GOT3 (cell line): Measurements from ENCODE around the gene ZNF678.
"Not testable (repeated sequence)": the region's sequence is repeated elsewhere in the genome, so short reads cannot be mapped to it uniquely, and the experiment has no call there.

Experiments used
- DNase-seq: peaks from one replicate; lab custom pipeline; 2025; ENCODE audit warnings: mixed read lengths; lab: John Stamatoyannopoulos, UW

Gene ZNF678

DNA sequence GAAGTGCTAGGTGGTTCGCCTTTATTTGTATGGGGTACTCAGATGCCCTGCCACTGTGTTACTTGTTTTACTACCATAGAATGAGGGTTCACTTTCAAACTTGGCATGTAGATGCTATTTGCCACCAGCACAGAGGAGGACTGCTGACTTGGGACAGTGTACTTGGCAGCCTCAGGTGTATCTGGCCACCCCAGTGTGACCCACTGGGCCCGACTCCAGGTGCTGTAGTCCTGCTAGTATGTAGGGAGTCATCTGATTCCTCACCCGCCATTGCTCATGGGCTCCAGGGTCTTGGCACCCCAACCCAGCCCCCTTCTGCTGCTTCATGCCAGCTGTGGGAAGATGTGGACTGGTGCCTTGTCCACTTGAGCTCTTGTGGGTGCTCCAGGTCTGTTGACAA lies 40.0 kb downstream of the ZNF678 start:
- no peak for DNase-seq

DNA sequence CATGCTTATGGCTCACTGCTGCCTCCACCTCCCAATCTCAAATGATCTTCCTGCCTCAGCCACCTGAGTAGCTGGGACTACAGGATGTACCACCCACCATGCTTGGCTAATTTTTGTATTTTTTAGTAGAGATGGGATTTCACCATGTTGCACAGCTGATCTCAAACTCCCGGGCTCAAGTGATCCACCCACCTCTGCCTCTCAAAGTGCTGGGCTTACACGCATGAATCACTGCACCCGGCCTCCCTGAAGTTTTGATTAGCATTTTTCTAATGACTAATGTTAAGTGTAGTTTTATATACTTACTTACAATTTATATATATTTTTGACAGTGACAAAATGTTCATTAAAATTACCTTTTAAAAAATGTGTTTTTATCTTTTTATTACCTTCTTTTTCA lies 41.1 kb downstream of the ZNF678 start:
- DNase-seq: no peak

GRCh38 chr1:227606271-227606670 lies 42.9 kb downstream of the ZNF678 start:
- not testable (repeated sequence) for DNase-seq

- no peak for DNase-seq
Observed at GRCh38 chr1:227607336-227607898, 44.1 kb downstream of the ZNF678 start.

DNA sequence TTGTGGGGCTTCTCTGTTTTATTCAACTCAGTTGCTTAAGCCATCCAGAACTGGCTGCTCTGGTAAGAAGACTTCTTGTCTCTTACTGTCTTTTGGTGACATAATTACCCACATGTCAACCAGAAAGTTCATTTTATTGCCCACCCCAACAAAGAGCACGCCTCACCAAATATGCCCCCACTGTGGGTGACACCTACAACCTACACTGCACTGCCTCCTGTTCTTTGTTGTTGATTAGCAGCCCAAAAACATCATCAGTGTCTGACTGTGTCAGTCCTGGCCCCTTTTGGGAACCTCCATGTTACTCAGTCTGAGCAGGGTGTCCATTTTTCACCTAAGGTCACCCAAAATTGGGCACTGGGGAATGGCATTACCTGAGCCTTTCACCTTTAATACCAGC lies 49.3 kb downstream of the ZNF678 start:
- DNase-seq: no peak

DNA sequence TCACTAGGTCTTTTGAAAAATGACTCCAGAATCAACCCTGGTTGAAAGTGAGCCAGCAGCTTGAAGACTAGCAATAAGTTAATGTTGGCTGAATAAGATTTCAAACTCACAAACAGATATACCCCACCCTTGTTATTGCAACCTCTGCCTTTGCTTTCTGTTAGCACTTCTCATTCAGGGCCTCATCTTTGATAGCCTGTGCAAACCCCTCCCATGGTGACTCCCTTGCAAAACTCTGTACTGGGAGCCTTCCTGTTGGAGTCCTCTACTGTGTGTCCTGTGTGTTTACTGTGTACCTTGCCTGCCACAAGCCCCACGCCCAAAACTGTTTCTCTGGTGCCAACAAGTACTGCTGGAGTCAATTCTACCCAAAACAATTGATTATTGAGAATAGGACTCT lies 50.2 kb downstream of the ZNF678 start:
- no peak for DNase-seq

DNA sequence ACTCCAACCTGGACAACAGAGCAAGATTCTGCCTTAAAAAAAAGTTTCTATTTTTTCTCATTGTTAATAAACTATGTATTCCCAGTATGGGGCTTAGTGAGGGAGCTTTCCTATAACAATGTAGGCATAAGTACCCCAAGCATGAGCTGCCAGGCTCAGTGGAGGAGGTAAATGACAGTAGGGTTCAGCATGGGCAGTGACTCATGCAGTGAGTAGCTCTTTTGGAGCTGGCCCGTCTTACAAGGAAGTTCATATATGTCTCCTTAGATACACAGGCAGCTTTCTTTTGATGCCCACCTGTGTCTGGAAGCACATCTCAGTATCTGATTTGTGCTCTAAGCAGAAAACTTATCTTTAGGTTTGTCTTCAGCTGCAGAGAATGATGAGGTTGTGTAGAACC lies 57.9 kb downstream of the ZNF678 start:
- no peak for DNase-seq

- no peak for DNase-seq
Observed at GRCh38 chr1:227622739-227623475, 59.6 kb downstream of the ZNF678 start.

- no peak for DNase-seq
Observed at GRCh38 chr1:227632325-227632724, 69.0 kb downstream of the ZNF678 start.

- no peak for DNase-seq
Observed at GRCh38 chr1:227635596-227635995, 72.2 kb downstream of the ZNF678 start.

DNA sequence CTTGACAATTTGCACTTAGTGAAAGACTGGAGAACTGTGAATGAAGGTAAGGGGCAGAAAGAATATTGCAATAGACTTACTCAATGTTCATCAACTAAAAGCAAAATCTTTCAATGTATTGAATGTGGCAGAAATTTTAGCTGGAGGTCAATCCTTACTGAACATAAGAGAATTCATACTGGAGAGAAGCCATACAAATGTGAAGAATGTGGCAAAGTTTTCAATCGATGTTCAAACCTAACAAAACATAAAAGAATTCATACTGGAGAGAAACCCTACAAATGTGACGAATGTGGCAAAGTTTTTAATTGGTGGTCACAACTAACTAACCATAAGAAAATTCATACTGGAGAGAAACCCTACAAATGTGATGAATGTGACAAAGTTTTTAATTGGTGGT lies 91.1 kb downstream of the ZNF678 start:
- no peak for DNase-seq

DNA sequence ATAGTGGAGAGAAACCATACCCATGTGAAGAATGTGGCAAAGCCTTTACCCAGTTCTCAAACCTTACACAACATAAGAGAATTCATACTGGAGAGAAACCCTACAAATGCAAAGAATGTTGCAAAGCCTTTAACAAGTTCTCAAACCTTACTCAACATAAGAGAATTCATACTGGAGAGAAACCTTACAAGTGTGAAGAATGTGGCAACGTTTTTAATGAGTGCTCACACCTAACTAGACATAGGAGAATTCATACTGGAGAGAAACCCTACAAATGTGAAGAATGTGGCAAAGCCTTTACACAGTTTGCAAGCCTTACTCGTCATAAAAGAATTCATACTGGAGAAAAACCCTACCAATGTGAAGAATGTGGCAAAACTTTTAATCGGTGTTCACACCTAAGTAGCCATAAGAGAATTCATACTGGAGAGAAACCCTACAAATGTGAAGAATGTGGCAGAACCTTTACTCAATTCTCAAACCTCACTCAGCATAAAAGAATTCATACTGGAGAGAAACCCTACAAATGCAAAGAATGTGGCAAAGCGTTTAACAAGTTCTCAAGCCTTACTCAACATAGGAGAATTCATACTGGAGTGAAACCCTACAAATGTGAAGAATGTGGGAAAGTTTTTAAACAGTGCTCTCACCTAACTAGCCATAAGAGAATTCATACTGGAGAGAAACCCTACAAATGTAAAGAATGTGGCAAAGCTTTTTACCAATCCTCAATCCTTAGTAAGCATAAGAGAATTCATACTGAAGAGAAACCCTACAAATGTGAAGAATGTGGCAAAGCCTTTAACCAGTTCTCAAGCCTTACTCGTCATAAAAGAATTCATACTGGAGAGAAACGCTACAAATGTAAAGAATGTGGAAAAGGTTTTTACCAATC lies 91.7 kb downstream of the ZNF678 start:
- DNase-seq: no peak

- DNase-seq: no peak
Observed at GRCh38 chr1:227661495-227661894, 98.1 kb downstream of the ZNF678 start.

- DNase-seq: no peak
Observed at GRCh38 chr1:227662933-227663332, 99.6 kb downstream of the ZNF678 start.

GRCh38 chr1:227666286-227666685 lies 102.9 kb downstream of the ZNF678 start:
- DNase-seq: no peak

DNA sequence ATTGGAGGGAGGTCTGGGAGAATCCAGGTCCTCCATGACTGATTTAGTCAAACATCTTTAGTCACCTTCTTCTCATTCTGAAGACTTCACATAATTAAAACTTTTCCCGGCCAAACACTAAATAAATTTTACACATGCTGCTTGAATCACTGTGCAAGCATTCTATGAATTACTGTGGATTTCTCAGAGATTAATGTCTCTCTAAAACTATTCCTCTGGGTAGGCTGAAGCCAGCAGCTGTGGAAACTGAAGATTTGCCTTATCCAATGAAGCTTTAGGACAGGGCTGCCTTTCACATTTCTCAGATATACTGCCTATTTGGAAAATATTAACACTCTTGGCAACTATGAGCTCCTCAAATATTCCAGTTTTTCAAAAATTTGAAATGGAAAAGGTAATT lies 110.1 kb downstream of the ZNF678 start:
- DNase-seq: no peak

DNA sequence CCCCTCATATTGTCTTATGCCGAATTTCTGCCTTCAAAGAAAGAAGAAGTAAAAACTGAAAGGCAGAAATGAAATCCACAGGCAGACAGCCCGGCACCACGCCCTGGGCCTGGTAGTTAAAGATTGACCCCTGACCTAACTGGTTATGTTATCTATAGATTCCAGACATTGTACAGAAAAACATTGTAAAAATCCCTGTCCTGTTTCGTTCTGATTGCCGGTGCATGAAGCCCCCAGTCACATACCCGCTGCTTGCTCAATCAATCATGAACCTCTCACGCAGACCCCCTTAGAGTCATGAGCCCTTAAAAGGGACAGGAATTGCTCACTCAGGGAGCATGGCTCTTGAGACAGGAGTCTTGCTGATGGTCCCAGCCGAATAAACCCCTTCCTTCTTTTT lies 122.5 kb downstream of the ZNF678 start:
- DNase-seq: no peak

GRCh38 chr1:227697321-227697864 lies 134.0 kb downstream of the ZNF678 start:
- no peak for DNase-seq

DNA sequence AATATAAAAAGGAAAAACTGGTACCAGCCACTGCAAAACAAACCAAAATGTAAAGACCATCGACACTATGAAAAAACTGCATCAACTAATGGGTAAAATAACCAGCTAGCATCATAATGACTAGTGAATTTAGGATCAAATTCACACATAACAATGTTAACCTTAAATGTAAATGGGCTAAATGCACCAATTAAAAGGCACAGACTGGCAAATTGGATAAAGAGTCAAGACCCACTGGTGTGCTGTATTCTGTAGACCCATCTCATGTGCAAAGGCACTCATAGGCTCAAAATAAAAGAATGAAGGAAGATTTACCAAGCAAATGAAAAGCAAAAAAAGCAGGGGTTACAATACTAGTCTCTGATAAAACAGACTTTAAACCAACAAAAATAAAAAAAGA lies 138.3 kb downstream of the ZNF678 start:
- DNase-seq: not testable (repeated sequence)

GRCh38 chr1:227707846-227708245 lies 144.5 kb downstream of the ZNF678 start:
- no peak for DNase-seq

DNA sequence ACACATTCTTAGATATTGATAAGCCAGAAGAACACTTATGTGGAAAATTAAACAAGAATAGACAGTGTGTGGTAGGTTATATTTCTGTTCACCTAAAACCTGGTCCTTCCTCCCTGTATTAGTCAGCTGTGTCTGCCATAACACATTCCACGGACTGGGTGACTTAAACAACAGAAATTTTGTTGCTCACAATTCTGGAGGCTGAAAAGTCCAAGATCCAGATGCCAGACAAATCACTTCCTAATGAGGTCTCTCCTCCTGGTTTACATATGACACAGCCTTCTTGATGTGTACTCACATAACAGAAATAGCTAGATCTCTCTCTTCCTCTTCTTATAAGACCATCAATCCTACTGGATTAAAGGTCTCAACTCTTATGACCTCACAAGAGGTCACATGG lies 146.1 kb downstream of the ZNF678 start:
- no peak for DNase-seq

DNA sequence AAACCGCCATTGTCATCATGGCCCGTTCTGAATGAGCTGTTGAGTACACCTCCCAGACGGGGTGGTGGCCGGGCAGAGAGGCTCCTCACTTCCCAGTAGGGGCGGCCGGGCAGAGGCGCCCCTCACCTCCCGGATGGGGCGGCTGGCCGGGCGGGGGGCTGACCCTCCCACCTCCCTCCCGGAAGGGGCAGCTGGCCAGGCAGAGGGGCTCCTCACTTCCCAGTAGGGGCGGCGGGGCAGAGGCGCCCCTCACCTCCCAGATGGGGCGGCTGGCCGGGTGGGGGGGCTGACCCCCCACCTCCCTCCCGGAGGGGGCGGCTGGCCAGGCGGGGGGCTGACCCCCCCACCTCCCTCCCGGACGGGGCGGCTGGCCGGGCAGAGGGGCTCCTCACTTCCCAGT lies 147.1 kb downstream of the ZNF678 start:
- DNase-seq: not testable (repeated sequence)

GRCh38 chr1:227712648-227713047 lies 149.3 kb downstream of the ZNF678 start:
- DNase-seq: no peak
